Fibroblast of upper back skin (primary cell): Measurements from ENCODE around the gene RNF212.

Experiments
- DNase-seq: peaks from one replicate; pipeline ENCODE4 v3.0.0-alpha.2; 2013

The RNF212 gene

GRCh38 chr4:1047976-1048772 is 65.2 kb downstream of the RNF212 start:
- DNase-seq: no peak

- no peak for DNase-seq
These were observed 66.0 kb downstream of the RNF212 start for GRCh38 chr4:1047106-1047975.

GRCh38 chr4:1046581-1047011 is 66.8 kb downstream of the RNF212 start:
- DNase-seq: peak; percentile 84

GRCh38 chr4:1045595-1046201 is 67.7 kb downstream of the RNF212 start:
- no peak for DNase-seq

- no peak for DNase-seq
These were observed 68.2 kb downstream of the RNF212 start for GRCh38 chr4:1045193-1045594.

GRCh38 chr4:1044469-1045192 is 68.7 kb downstream of the RNF212 start:
- DNase-seq: peak; percentile 34

GRCh38 chr4:1043651-1044468 is 69.5 kb downstream of the RNF212 start:
- peak; percentile 100 for DNase-seq

GRCh38 chr4:1043162-1043561 is 70.2 kb downstream of the RNF212 start:
- DNase-seq: no peak

- no peak for DNase-seq
These were observed 70.9 kb downstream of the RNF212 start for GRCh38 chr4:1042352-1043055.

GRCh38 chr4:1041936-1042330 is 71.4 kb downstream of the RNF212 start:
- DNase-seq: no peak

- DNase-seq: peak; percentile 72
These were observed 72.0 kb downstream of the RNF212 start for GRCh38 chr4:1041147-1041935.

GRCh38 chr4:1040344-1041146 is 72.8 kb downstream of the RNF212 start:
- DNase-seq: no peak

GRCh38 chr4:1039493-1040343 is 73.6 kb downstream of the RNF212 start:
- peak; percentile 57 for DNase-seq

- no peak for DNase-seq
These were observed 74.3 kb downstream of the RNF212 start for GRCh38 chr4:1038948-1039492.

- DNase-seq: no peak
These were observed 76.2 kb downstream of the RNF212 start for GRCh38 chr4:1036976-1037810.

- DNase-seq: no peak
These were observed 77.3 kb downstream of the RNF212 start for GRCh38 chr4:1036095-1036494.

- DNase-seq: no peak
These were observed 77.9 kb downstream of the RNF212 start for GRCh38 chr4:1035510-1035909.
